Measurements from ENCODE around the gene CDH26. TPM values are rescaled to one million over a fixed set of nuclear protein-coding genes. Genes with fewer than 3 reads are reported as not detected.

Gene CDH26
- total and polyA plus RNA-seq, 10 of the 15 experiments (the other 5 are each of a cell fraction or from before 2014, with no cell fraction given): 0.03 to 0.19 (median 0.08) TPM; not detected in 4

DNA sequence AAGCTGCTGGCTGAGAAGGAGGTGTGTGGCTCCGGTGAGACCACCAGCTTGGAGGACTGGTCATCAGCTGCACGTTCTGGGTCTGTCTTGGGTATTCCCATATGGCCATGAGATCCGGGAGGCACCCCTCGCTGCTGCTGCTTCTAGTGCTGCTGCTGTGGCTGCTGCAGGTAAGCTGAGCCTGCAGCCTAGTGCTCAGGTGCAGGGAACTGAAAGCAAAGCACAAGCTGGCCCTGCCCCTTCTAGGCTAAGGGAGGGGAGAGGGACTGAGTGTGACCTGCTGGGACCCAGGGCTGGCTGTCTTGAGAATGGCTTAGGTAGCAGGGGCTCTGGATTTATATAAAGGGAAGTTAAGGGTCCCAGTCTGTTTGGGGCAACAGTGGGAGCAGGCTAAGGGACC is 403 bp downstream of the CDH26 start (continued):
- TF ChIP-seq, protein P1, sequence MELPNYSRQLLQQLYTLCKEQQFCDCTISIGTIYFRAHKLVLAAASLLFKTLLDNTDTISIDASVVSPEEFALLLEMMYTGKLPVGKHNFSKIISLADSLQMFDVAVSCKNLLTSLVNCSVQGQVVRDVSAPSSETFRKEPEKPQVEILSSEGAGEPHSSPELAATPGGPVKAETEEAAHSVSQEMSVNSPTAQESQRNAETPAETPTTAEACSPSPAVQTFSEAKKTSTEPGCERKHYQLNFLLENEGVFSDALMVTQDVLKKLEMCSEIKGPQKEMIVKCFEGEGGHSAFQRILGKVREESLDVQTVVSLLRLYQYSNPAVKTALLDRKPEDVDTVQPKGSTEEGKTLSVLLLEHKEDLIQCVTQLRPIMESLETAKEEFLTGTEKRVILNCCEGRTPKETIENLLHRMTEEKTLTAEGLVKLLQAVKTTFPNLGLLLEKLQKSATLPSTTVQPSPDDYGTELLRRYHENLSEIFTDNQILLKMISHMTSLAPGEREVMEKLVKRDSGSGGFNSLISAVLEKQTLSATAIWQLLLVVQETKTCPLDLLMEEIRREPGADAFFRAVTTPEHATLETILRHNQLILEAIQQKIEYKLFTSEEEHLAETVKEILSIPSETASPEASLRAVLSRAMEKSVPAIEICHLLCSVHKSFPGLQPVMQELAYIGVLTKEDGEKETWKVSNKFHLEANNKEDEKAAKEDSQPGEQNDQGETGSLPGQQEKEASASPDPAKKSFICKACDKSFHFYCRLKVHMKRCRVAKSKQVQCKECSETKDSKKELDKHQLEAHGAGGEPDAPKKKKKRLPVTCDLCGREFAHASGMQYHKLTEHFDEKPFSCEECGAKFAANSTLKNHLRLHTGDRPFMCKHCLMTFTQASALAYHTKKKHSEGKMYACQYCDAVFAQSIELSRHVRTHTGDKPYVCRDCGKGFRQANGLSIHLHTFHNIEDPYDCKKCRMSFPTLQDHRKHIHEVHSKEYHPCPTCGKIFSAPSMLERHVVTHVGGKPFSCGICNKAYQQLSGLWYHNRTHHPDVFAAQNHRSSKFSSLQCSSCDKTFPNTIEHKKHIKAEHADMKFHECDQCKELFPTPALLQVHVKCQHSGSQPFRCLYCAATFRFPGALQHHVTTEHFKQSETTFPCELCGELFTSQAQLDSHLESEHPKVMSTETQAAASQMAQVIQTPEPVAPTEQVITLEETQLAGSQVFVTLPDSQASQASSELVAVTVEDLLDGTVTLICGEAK (IDR thresholded peaks at IDR 0.05; ENCODE audit: borderline replicate concordance): no peak
- TF ChIP-seq TARDBP (IDR thresholded peaks at IDR 0.05; ENCODE audit: borderline replicate concordance) (no peak), TCF12 (IDR thresholded peaks at IDR 0.05; ENCODE audit: low read depth, low read length) (no peak), ZSCAN29 (IDR thresholded peaks at IDR 0.05) (no peak), SREBF2 (IDR thresholded peaks at IDR 0.05; ENCODE audit: low read length) (no peak)

- RAD21 ChIA-PET (ENCODE audit: unreplicated experiment): no interaction called here
- Histone ChIP-seq H2AFZ (ENCODE audit: control insufficient read depth, low read depth, low read length) (no peak overlapping the region), H3K36me3 (ENCODE audit: control insufficient read depth in 2 of 2, insufficient read depth in 2 of 2, low read length in 1 of 2) (no peaks in the 10 kb centered on the region), H3K4me1 (ENCODE audit: control insufficient read depth, insufficient read depth, low read length) (no peaks in the 10 kb centered on the region), H3K9ac (ENCODE audit: control insufficient read depth, insufficient read depth, low read length) (no peak overlapping the region), H4K20me1 (ENCODE audit: control insufficient read depth, insufficient read depth) (no peaks in the 10 kb centered on the region), H3K27ac (ENCODE audit: control insufficient read depth, insufficient read depth) (no peak overlapping the region), H3K4me3 (no peak overlapping the region), H3K9me3 (replicated peaks; ENCODE audit: control insufficient read depth, insufficient read depth, low read length) (no peaks in the 10 kb centered on the region), H3K4me2 (ENCODE audit: control insufficient read depth, insufficient read depth) (no peak overlapping the region), H3K27me3 (replicated peaks in 1 of 2; ENCODE audit: control insufficient read depth in 2 of 2, insufficient read depth in 2 of 2, low read length in 1 of 2) (no peaks in the 10 kb centered on the region), H3K79me2 (ENCODE audit: control insufficient read depth, insufficient read depth, low read length) (no peaks in the 10 kb centered on the region)
- no peak for ATAC-seq
- intact Hi-C loops (cut with micrococcal nuclease; ENCODE audit: unreplicated experiment): no loop called here
- DNase-seq (ENCODE audit: low read depth, low spot score): no peak
- 64% methylated on average over 2 of the region's 2 CpGs for WGBS (ENCODE audit: insufficient coverage, insufficient replicate concordance, low lambda C conversion rate, missing lambda C conversion rate)
- POLR2A ChIA-PET: no interaction called here
- in situ Hi-C loops (cut with MboI): no loop called here
- no TSS peak for BruUV-seq (replicated peaks)
- FAIRE-seq: no peak
- CTCF ChIA-PET: interaction anchor here (1.0 to 2.1 kb wide), 3 partner anchors 9 to 1935 kb away, joined by 3 to 5 read pairs (median 3); no protein-coding TSS in a partner anchor
- SMC1A ChIA-PET (ENCODE audit: uncharacterized antibody, unreplicated experiment): interaction anchor here (1.0 kb wide), 1 partner anchor 13 kb away, joined by 3 read pairs; no protein-coding TSS in a partner anchor
- TF ChIP-seq NKRF (conservative IDR thresholded peaks at IDR 0.05) (no peak), KAT2A (conservative IDR thresholded peaks at IDR 0.05; ENCODE audit: control insufficient read depth, low read depth, low read length) (no peak), CUX1 (IDR thresholded peaks at IDR 0.05; ENCODE audit: insufficient replicate concordance, low read depth, low read length) (no peak), POLR2AphosphoS2 (IDR thresholded peaks at IDR 0.05; ENCODE audit: low read depth, low read length) (no peak), SRF (IDR thresholded peaks at IDR 0.05; ENCODE audit: low read depth in 2 of 2, low read length in 2 of 2) (no peak), TARDBP (IDR thresholded peaks at IDR 0.05; ENCODE audit: borderline replicate concordance) (no peak), ZZZ3 (IDR thresholded peaks at IDR 0.05; ENCODE audit: control insufficient read depth, insufficient read length, low read depth) (no peak), SPI1 (IDR thresholded peaks at IDR 0.05; ENCODE audit: borderline replicate concordance, insufficient read depth, low read depth, low read length) (no peak)
Observed at GRCh38 chr20:59961423-59961822, 3.2 kb downstream of the CDH26 start.
